Stimulated activated memory B cell treated with anti-CD40 and anti-IgM and Interleukin-4, amounts not matched to agents 10 μg/mL and 1 μg/mL and 100 μg/mL, for 72 hours (primary cell): ENCODE results near the gene KIAA1755.
"Not testable (repeated sequence)": the region's sequence is repeated elsewhere in the genome, so short reads cannot be mapped to it uniquely, and the experiment has no call there.

ENCODE experiments used
- ATAC-seq: fragments of 150-1000 bp; cut with Tn5 transposase; 2 replicates; pipeline ENCODE4 v1.10.0; 2021
- H3K27ac Mint-ChIP-seq: one replicate; pipeline ENCODE4 v1.8.0; 2022; ENCODE audit warnings: mild to moderate bottlenecking, mixed read lengths
- H3K27me3 Mint-ChIP-seq: one replicate; pipeline ENCODE4 v1.8.0; 2022; ENCODE audit warnings: mixed read lengths
- H3K36me3 Mint-ChIP-seq: one replicate; pipeline ENCODE4 v1.8.0; 2022; ENCODE audit warnings: mixed read lengths
- H3K4me1 Mint-ChIP-seq: one replicate; pipeline ENCODE4 v1.8.0; 2022; ENCODE audit warnings: mixed read lengths
- H3K4me3 Mint-ChIP-seq: one replicate; pipeline ENCODE4 v1.8.0; 2022; ENCODE audit warnings: mild to moderate bottlenecking, moderate library complexity, mixed read lengths
- H3K9me3 Mint-ChIP-seq: one replicate; pipeline ENCODE4 v1.8.0; 2022; ENCODE audit warnings: mixed read lengths

The KIAA1755 gene

GRCh38 chr20:38295811-38296210 lies 35.3 kb upstream of the KIAA1755 start:
- H3K4me1 Mint-ChIP-seq, result no peaks in the 10 kb centered on the region
- no peak overlapping the region for H3K4me3 Mint-ChIP-seq
- no peaks in the 10 kb centered on the region for H3K9me3 Mint-ChIP-seq
- ATAC-seq, result no peak
- H3K27ac Mint-ChIP-seq, result no peak overlapping the region
- H3K36me3 Mint-ChIP-seq, result no peaks in the 10 kb centered on the region
- peaks cover 45% of the 10 kb centered on the region for H3K27me3 Mint-ChIP-seq

GRCh38 chr20:38294076-38294591 lies 33.6 kb upstream of the KIAA1755 start:
- Mint-ChIP-seq H3K4me1 (no peaks in the 10 kb centered on the region), H3K9me3 (no peaks in the 10 kb centered on the region), H3K27me3 (peaks cover 38% of the 10 kb centered on the region), H3K36me3 (no peaks in the 10 kb centered on the region), H3K4me3 (no peak overlapping the region), H3K27ac (no peak overlapping the region)
- no peak for ATAC-seq

GRCh38 chr20:38293491-38294065 lies 33.0 kb upstream of the KIAA1755 start:
- Mint-ChIP-seq H3K36me3 (no peaks in the 10 kb centered on the region), H3K4me1 (no peaks in the 10 kb centered on the region), H3K27me3 (peaks cover 44% of the 10 kb centered on the region), H3K27ac (no peak overlapping the region), H3K9me3 (no peaks in the 10 kb centered on the region), H3K4me3 (no peak overlapping the region)
- ATAC-seq, result no peak

- no peaks in the 10 kb centered on the region for H3K9me3 Mint-ChIP-seq
- ATAC-seq, result no peak
- peaks cover 57% of the 10 kb centered on the region for H3K27me3 Mint-ChIP-seq
- H3K27ac Mint-ChIP-seq, result no peak overlapping the region
- peaks cover 6% of the 10 kb centered on the region for H3K4me1 Mint-ChIP-seq
- no peak overlapping the region for H3K4me3 Mint-ChIP-seq
- no peaks in the 10 kb centered on the region for H3K36me3 Mint-ChIP-seq
Observed at GRCh38 chr20:38291966-38292365, 31.4 kb upstream of the KIAA1755 start.

- Mint-ChIP-seq H3K27ac (no peak overlapping the region), H3K36me3 (no peaks in the 10 kb centered on the region), H3K27me3 (peaks cover 65% of the 10 kb centered on the region), H3K4me3 (no peak overlapping the region), H3K9me3 (no peaks in the 10 kb centered on the region), H3K4me1 (peaks cover 6% of the 10 kb centered on the region)
- no peak for ATAC-seq
Observed at GRCh38 chr20:38290829-38291814, 30.6 kb upstream of the KIAA1755 start.

- Mint-ChIP-seq H3K27ac (no peak overlapping the region), H3K4me3 (no peak overlapping the region), H3K9me3 (no peaks in the 10 kb centered on the region), H3K27me3 (peaks cover 42% of the 10 kb centered on the region), H3K4me1 (peaks cover 6% of the 10 kb centered on the region), H3K36me3 (no peaks in the 10 kb centered on the region)
- no peak for ATAC-seq
Observed at GRCh38 chr20:38286586-38287531, 26.3 kb upstream of the KIAA1755 start.

- no peak for ATAC-seq
- Mint-ChIP-seq H3K27me3 (peaks cover 31% of the 10 kb centered on the region), H3K4me1 (peaks cover 6% of the 10 kb centered on the region), H3K36me3 (no peaks in the 10 kb centered on the region), H3K9me3 (no peaks in the 10 kb centered on the region), H3K27ac (no peak overlapping the region), H3K4me3 (no peak overlapping the region)
Observed at GRCh38 chr20:38284893-38285444, 24.4 kb upstream of the KIAA1755 start.

GRCh38 chr20:38284066-38284650 lies 23.6 kb upstream of the KIAA1755 start:
- not testable (repeated sequence) for H3K4me3 Mint-ChIP-seq, H3K36me3 Mint-ChIP-seq, H3K27ac Mint-ChIP-seq, H3K4me1 Mint-ChIP-seq, H3K9me3 Mint-ChIP-seq, ATAC-seq
- peaks cover 29% of the 10 kb centered on the region for H3K27me3 Mint-ChIP-seq

GRCh38 chr20:38283236-38283635 lies 22.7 kb upstream of the KIAA1755 start:
- no peak for ATAC-seq
- Mint-ChIP-seq H3K27me3 (peaks cover 25% of the 10 kb centered on the region), H3K36me3 (no peaks in the 10 kb centered on the region), H3K9me3 (no peaks in the 10 kb centered on the region), H3K4me3 (no peak overlapping the region), H3K27ac (no peak overlapping the region), H3K4me1 (peaks cover 6% of the 10 kb centered on the region)

GRCh38 chr20:38281176-38281915 lies 20.8 kb upstream of the KIAA1755 start:
- not testable (repeated sequence) for H3K36me3 Mint-ChIP-seq, H3K4me1 Mint-ChIP-seq, ATAC-seq, H3K9me3 Mint-ChIP-seq, H3K27ac Mint-ChIP-seq, H3K4me3 Mint-ChIP-seq
- peaks cover 16% of the 10 kb centered on the region for H3K27me3 Mint-ChIP-seq

- no peaks in the 10 kb centered on the region for H3K4me1 Mint-ChIP-seq
- no peaks in the 10 kb centered on the region for H3K9me3 Mint-ChIP-seq
- no peak for ATAC-seq
- no peak overlapping the region for H3K4me3 Mint-ChIP-seq
- H3K27ac Mint-ChIP-seq, result no peak overlapping the region
- no peaks in the 10 kb centered on the region for H3K36me3 Mint-ChIP-seq
- H3K27me3 Mint-ChIP-seq, result peaks cover 12% of the 10 kb centered on the region
Observed at GRCh38 chr20:38278763-38279162, 18.2 kb upstream of the KIAA1755 start.

GRCh38 chr20:38278131-38278530 lies 17.6 kb upstream of the KIAA1755 start:
- Mint-ChIP-seq H3K4me3 (no peak overlapping the region), H3K9me3 (no peaks in the 10 kb centered on the region), H3K36me3 (no peaks in the 10 kb centered on the region), H3K27ac (no peak overlapping the region), H3K4me1 (no peaks in the 10 kb centered on the region), H3K27me3 (peaks cover 12% of the 10 kb centered on the region)
- ATAC-seq, result no peak

GRCh38 chr20:38277691-38278090 lies 17.2 kb upstream of the KIAA1755 start:
- no peak overlapping the region for H3K27ac Mint-ChIP-seq
- no peak for ATAC-seq
- H3K36me3 Mint-ChIP-seq, result no peaks in the 10 kb centered on the region
- no peak overlapping the region for H3K4me3 Mint-ChIP-seq
- no peaks in the 10 kb centered on the region for H3K4me1 Mint-ChIP-seq
- no peaks in the 10 kb centered on the region for H3K9me3 Mint-ChIP-seq
- H3K27me3 Mint-ChIP-seq, result peaks cover 12% of the 10 kb centered on the region

- no peaks in the 10 kb centered on the region for H3K9me3 Mint-ChIP-seq
- no peak for ATAC-seq
- no peak overlapping the region for H3K27ac Mint-ChIP-seq
- peaks cover 12% of the 10 kb centered on the region for H3K27me3 Mint-ChIP-seq
- no peaks in the 10 kb centered on the region for H3K4me1 Mint-ChIP-seq
- no peak overlapping the region for H3K4me3 Mint-ChIP-seq
- H3K36me3 Mint-ChIP-seq, result no peaks in the 10 kb centered on the region
Observed at GRCh38 chr20:38277285-38277684, 16.8 kb upstream of the KIAA1755 start.
